UCSD-AML1 (cell line): Measurements from ENCODE around the gene LSM12.
"Not testable (repeated sequence)": the region's sequence is repeated elsewhere in the genome, so short reads cannot be mapped to it uniquely, and the experiment has no call there.

Experiments used
- DNase-seq: peaks from one replicate; lab custom pipeline; 2025; ENCODE audit not compliant: unreplicated experiment; lab: John Stamatoyannopoulos, UW

LSM12 gene

GRCh38 chr17:44008205-44008909 lies 58.1 kb downstream of the LSM12 start:
- no peak for DNase-seq

DNA sequence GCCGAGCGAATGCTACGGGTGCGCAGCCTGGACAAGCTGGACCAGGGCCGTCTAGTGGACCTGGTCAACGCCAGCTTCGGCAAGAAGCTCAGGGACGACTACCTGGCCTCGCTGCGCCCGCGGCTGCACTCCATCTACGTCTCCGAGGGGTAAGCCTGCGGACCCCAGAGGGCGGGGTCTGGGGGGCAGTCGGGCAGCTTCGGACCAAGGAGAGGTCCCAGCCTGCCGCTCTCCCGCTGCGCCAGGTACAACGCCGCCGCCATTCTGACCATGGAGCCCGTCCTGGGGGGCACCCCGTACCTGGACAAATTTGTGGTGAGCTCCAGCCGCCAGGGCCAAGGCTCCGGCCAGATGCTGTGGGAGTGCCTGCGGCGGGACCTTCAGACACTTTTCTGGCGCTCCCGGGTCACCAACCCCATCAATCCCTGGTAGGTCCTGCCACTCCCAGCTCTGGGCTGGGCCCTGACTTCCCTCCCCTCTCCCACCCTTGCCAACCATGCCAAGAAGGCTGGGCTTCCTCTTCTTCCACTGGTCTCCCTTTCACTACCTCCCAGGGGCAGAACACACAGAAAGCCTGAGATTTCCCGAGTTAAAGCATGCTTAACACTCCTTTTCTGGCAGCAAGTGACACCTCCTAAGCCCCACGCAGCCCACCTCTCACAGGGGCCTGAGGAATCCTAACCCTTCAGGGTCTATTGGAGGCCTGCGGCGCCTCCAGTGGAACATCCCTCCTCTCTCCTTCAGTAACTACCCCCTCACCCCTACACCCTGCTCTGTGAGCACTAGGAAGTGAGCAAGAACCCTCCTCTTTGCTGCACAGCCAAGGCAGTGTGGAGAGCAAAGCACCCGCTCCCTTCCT lies 58.9 kb downstream of the LSM12 start:
- DNase-seq = no peak

DNA sequence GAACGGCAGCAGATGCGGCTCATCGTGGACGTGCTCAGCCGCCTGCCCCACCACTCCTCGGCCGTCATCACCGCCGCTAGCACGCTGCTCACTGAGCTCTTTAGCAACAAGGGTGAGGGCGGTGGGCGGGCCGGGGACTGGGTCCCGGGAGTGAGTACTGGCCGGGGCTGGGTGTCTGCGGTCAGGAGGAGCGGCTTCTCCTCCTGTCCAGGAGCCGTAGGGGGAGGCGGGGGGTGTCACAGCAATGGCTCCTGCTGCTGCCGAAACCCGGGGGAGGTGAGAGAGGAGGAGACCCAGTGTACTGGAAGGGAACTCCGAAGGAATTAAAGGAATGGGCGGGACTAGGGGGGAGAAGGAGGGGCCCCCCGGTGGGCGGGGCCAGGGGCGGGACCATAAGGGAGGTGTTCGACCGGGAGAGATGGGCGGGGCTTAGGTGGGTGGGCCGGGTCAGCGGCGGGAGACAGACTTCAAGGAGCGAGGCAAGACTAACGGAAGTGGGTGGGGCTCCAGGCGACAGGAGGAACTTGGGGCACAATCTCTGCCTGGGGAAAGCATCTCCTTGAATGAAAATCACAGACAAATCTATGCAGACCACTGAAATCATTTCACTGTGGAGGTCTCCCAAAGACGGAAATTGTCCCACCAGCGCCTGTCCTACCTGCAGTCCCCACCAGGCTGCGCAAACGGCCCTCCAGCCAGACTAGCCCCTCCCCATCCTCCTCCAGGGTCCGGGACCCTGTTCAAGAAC lies 59.7 kb downstream of the LSM12 start:
- peak; percentile 96 for DNase-seq

DNA sequence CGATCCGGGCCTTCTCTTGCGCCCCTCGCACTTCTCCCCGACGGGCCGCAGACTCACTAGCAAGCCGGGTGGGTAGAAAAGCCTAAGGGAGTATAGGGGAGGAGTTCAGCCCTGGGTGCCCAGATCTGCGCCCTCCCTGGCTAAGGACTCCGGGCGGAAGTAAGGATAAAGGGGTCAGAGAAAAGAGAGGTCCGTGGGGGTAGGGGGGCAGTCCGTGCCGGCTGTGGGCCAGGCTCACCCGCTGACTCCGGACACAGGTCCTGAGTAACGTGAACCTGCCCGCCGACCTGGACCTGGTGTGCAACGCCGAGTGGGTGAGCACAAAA lies 60.2 kb downstream of the LSM12 start:
- DNase-seq = no peak

- DNase-seq = no peak
Observed at GRCh38 chr17:44005527-44006271, 60.8 kb downstream of the LSM12 start.

GRCh38 chr17:44004761-44005526 lies 61.5 kb downstream of the LSM12 start:
- no peak for DNase-seq

DNA sequence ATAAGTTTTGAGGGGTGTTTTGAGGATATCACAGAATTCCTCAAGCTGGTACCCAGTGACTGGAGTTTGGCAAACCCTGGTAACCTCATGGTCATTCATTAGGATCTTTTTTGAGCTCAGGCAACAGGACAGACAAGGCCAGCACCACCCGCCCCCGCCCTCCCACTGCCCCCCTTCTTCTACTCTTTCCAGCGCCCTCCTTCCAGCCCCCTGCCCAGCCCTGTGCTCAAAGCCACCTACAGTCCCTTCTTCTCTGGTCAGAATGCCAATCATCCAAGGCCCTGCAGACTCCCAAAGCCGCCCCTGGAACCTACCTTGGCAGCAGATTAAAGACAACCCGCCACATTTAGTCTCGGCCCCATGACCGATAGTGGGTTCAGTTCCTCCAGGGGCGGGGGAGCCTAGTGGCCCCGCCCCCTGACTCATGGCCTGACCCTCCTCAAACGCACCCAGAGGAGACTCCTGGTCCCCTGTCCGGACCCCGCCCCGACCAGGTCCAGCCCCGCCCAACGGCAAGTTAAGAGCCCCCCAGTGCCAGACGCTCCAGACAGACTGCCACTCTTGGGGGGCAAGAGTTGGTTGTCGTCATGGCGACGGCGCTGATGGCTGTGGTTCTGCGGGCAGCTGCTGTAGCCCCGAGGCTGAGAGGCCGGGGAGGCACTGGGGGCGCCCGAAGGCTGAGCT lies 62.3 kb downstream of the LSM12 start, which contains the start of gene NAGS:
Gene NAGS (plus strand): TSS at position 546 of the 684 bp plus-strand sequence. CDS start 42 bp downstream, at position 588.
- no peak for DNase-seq

GRCh38 chr17:44002141-44002848 lies 64.2 kb downstream of the LSM12 start:
- DNase-seq = no peak

DNA sequence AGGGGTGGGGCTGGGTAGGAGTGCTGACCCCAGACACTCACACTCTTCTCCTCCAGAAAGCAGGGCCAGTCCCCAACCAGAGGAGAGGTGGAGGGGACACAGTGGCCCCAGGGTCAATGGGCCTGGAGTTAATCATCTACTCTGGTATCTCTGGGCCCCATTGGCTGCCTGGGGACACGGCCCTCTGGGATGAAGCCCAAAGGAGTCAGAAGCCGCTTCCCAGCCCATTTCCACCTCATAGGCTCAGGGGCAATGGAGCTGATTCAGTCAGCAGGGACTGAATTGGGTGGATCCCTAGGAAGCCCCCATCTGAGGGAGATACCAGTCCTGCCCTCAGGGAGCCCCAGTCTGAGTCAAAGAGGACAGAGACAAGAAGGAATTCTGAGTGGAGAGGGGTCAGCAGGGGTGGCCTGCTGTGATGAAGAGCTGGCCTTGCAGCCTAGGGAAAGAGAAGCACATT lies 65.0 kb downstream of the LSM12 start:
- DNase-seq = no peak

GRCh38 chr17:44000871-44001460 lies 65.5 kb downstream of the LSM12 start:
- DNase-seq = no peak

DNA sequence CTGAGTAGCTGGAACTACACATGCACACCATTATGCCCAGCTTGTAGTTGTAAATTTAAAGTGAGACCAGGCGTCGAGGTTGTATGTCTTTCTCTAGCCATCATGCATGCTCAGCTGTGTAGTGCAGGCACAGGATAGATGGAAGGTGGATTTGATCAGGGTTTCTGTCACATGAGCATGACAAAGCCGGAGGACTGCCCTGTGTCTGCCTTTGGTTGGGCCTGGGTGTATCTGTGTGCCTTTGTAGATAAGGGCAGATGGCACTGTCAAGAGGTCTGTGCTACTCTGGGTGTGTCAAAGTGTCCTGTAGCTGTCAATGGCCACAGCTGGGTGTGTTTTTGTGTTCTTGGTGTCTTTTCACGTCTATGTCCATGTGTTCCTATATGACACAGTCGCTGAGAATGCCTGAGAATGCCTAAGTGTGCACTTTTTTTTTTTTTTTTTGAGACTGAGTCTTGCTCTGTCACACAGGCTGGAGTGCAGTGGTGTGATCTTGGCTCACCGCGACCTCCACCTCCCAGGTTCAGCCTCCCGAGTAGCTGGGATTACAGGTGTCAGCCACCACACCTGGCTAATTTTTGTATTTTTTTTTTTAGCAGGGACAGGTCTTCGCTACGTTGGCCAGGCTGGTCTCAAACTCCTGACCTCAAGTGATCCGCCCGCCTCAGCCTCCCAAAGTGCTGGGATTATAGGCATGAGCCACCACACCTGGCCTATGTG lies 66.2 kb downstream of the LSM12 start:
- DNase-seq = no peak

- no peak for DNase-seq
Observed at GRCh38 chr17:43999024-43999423, 67.4 kb downstream of the LSM12 start.

DNA sequence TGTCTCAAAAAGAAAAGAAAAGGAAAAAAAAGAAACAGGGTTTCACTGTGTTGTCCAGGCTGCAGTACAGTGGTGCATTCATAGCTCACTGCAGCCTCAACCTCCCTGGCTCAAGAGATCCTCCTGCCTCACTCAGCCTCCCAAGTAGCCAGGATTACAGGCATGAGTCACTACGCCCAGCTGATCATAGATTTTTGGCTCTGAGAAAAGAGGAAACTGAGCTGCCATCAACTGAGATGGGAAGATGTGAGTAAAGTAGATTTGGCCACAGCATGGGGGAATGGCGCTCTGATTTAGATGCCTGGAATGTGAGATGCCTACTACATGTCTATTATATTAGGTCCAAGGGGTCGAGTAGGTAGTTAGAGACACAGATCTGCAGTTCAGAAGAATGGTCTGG lies 67.9 kb downstream of the LSM12 start:
- no peak for DNase-seq

DNA sequence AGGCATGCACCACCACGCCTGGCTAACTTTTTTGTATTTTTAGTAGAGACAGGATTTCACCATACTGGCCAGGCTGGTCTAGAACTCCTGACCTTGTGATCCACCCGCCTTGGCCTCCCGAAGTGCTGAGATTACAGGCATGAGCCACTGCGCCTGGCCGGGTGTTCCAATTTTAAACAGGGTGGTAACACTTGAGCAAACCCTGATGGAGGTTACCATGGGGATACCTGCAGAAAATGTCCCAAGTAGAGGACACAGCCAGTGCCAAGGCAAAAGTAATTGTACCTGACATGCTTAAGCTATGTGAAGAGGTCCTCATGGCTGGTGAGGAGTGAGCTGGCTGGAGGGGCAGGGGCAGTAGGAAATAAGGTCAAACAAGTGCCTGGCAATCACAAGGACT lies 69.3 kb downstream of the LSM12 start:
- DNase-seq = not testable (repeated sequence)

GRCh38 chr17:43995150-43995471 lies 71.4 kb downstream of the LSM12 start:
- DNase-seq = no peak

- DNase-seq = peak; percentile 74
Observed at GRCh38 chr17:43994272-43995149, 72.0 kb downstream of the LSM12 start.

DNA sequence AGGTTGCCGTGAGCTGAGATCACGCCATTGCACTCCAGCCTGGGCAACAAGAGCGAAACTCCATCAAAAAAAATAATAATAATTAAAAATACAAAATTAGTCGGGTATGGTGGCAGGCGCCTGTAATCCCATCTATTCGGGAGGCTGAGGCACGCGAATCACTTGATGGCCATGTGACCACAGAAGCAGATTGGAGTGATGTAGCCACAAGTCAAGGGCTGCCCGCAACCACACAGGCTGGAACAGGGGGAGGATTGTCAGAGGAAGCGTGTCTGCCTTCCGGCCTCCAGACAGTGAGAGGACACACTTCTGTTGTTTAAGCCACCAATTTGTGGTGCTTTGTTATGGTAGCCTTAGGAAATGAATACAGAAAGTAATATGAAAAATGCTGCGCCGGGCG lies 73.8 kb downstream of the LSM12 start:
- DNase-seq = peak; percentile 58
